A549 treated with AZD9567 at 1 μM for 4 hours (cell line): Measurements from ENCODE around the gene CD163. TPM values are rescaled to one million over a fixed set of nuclear protein-coding genes. Genes with fewer than 3 reads are reported as not detected.

ENCODE experiments used
- total RNA-seq: library from RNA; stranded (reverse); fragments of 200-300 nt; extraction: Qiagen RNA extraction; gene quantifications from 5 replicates; pipeline ENCODE4 v1.2.3, GENCODE V29; 2022; ENCODE audit not compliant: insufficient read depth

The CD163 gene
- not detected in 5 replicates for total RNA-seq

GRCh38 chr12:7503686-7504415, at the start of gene CD163:
TSS of gene CD163 (minus strand) at chr12:7503777. CDS start at chr12:7503690, 87 bp downstream.

GRCh38 chr12:7444076-7444475, 59.5 kb downstream of the CD163 start, which contains the start of gene CD163L1:
TSS of gene CD163L1 (minus strand) at chr12:7444153. CDS start at chr12:7444127, 26 bp downstream.

Other genes starting within 250 kb of the CD163 start
- gene ACSM4, start 199.7 kb downstream of the CD163 start, total RNA-seq = not detected in 5 replicates
- 0.15 to 0.68 TPM (median 0.23 TPM) in 4 of 5 replicates, not detected in the other for gene CD163L1, start 59.6 kb downstream of the CD163 start, total RNA-seq
- not detected in 5 replicates for gene APOBEC1, start 162.1 kb upstream of the CD163 start, total RNA-seq
- gene GDF3, start 192.0 kb upstream of the CD163 start, total RNA-seq = not detected in 5 replicates
- gene DPPA3, start 207.7 kb upstream of the CD163 start, total RNA-seq = not detected in 5 replicates
- not detected in 5 replicates for gene CLEC4C, start 243.6 kb upstream of the CD163 start, total RNA-seq